Measurements from ENCODE around the gene SNX30.

DNA sequence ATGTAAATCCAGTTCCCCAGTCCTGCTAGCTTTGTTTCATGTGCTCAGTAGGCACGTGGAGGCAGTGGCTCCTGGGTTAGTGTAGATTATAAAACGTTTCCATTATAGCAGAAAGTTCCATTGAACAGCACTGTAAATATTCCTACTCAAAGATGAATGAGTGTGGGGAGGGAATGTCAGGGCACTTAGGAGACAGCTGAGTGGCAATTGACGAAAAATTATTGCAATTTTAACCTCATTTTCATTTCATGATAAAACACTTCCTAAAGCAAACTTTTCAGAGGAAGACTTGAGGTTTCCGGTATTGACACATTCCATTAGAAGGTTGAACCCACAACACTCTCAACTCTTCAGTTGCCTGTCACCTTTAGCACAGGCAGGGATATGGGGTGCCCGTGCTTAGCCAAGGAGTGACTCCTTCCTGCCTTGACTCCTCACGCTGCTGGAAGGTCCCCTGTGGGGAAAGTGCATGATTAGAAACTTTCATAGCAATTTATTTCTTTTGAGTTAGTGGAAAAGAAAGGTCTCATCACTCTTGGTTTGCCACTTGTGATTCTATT lies 98.9 kb downstream of the SNX30 start:
- TF ChIP-seq, protein P1, sequence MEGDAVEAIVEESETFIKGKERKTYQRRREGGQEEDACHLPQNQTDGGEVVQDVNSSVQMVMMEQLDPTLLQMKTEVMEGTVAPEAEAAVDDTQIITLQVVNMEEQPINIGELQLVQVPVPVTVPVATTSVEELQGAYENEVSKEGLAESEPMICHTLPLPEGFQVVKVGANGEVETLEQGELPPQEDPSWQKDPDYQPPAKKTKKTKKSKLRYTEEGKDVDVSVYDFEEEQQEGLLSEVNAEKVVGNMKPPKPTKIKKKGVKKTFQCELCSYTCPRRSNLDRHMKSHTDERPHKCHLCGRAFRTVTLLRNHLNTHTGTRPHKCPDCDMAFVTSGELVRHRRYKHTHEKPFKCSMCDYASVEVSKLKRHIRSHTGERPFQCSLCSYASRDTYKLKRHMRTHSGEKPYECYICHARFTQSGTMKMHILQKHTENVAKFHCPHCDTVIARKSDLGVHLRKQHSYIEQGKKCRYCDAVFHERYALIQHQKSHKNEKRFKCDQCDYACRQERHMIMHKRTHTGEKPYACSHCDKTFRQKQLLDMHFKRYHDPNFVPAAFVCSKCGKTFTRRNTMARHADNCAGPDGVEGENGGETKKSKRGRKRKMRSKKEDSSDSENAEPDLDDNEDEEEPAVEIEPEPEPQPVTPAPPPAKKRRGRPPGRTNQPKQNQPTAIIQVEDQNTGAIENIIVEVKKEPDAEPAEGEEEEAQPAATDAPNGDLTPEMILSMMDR (conservative IDR thresholded peaks at IDR 0.05): no peak
- no peak for TF ChIP-seq ZFX (IDR thresholded peaks at IDR 0.05)

All from C4-2B (cell line).